ENCODE measurements around the gene CENPA.

DNA sequence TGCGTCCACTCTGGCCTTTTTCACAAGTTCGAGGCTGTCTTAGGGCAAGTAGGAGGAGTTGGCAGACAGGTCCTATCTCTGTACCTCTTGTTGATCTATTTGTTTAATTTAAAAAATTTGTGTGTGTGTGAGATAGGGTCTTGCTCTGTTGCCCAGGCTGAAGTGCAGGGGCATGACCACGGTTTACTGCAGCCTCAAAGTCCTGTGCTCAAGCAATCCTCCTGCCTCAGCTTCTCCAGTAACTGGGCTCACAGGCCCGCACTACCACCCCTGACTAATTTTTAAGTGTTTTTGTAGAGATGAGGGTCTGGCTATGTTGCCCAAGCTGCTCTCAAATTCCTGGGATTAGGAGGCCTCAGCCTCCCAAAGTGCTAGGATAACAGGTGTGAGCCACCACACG is 26.0 kb upstream of the CENPA start:
- no peak for TF ChIP-seq CTCF (IDR thresholded peaks at IDR 0.05)
- no peak for TF ChIP-seq EZH2 (IDR thresholded peaks at IDR 0.05)
- no peak for TF ChIP-seq EZH2phosphoT487 (IDR thresholded peaks at IDR 0.05)

Data from neural progenitor cell (in vitro differentiated cells).